SK-N-SH treated with all-trans-retinoic acid at 6 μM for 48 hours (cell line): ENCODE measurements around the gene FOXL1.

Source experiments
- ATAC-seq: fragments of 200-7000 bp; cut with Tn5 transposase; 3 replicates; pipeline ENCODE4 v1.9.1; 2020; ENCODE audit warnings: mild to moderate bottlenecking, moderate library complexity
- ARNTL ChIP-seq: fragments of 450-650 bp; formaldehyde crosslinking; IDR thresholded peaks from 2 replicates; pipeline ENCODE4 v1.5.0; 2020; ENCODE audit warnings: low read depth, mild to moderate bottlenecking, moderate library complexity, borderline replicate concordance
- BACH2 ChIP-seq: fragments of 250-450 bp; sonication (Bioruptor Pico); IDR thresholded peaks from 2 replicates; pipeline ENCODE4 v1.9.0; 2021; ENCODE audit warnings: mild to moderate bottlenecking, borderline replicate concordance
- CREB5 ChIP-seq: fragments of 250-450 bp; sonication (Bioruptor Pico); IDR thresholded peaks from 2 replicates; pipeline ENCODE4 v1.5.1; 2020; ENCODE audit warnings: low read depth, mild to moderate bottlenecking, moderate library complexity
- ESRRG ChIP-seq: fragments of 250-450 bp; sonication (Bioruptor Pico); IDR thresholded peaks from 2 replicates; pipeline ENCODE4 v1.6.1; 2021; ENCODE audit warnings: mild to moderate bottlenecking
- GLIS3 ChIP-seq: fragments of 250-450 bp; sonication (Bioruptor Pico); IDR thresholded peaks from 2 replicates; pipeline ENCODE4 v1.5.0; 2020; ENCODE audit warnings: mild to moderate bottlenecking, moderate library complexity
- ISL1 ChIP-seq: fragments of 250-450 bp; sonication (Bioruptor Pico); IDR thresholded peaks from 2 replicates; pipeline ENCODE4 v2.1.2; 2022; ENCODE audit warnings: mild to moderate bottlenecking, moderate library complexity
- OSR1 ChIP-seq: fragments of 250-450 bp; sonication (Bioruptor Pico); IDR thresholded peaks from 2 replicates; pipeline ENCODE4 v1.8.0; 2022; ENCODE audit warnings: moderate library complexity, mild to moderate bottlenecking, inconsistent platforms
- RARB ChIP-seq: fragments of 250-450 bp; sonication (Bioruptor Pico); IDR thresholded peaks from 2 replicates; pipeline ENCODE4 v1.8.0; 2021; ENCODE audit warnings: mild to moderate bottlenecking, moderate library complexity
- SNAI2 ChIP-seq: fragments of 250-450 bp; sonication (Bioruptor Pico); IDR thresholded peaks from 2 replicates; pipeline ENCODE4 v1.5.0; 2020; ENCODE audit warnings: mild to moderate bottlenecking, moderate library complexity
- TCF4 ChIP-seq: fragments of 250-450 bp; sonication (Bioruptor Pico); IDR thresholded peaks from 2 replicates; pipeline ENCODE4 v1.8.0; 2021; ENCODE audit warnings: mild to moderate bottlenecking, moderate library complexity, borderline replicate concordance
- TOX ChIP-seq: fragments of 250-450 bp; sonication (Bioruptor Pico); IDR thresholded peaks from 2 replicates; pipeline ENCODE4 v1.8.0; 2021; ENCODE audit warnings: mild to moderate bottlenecking, moderate library complexity, borderline replicate concordance
- TSHZ2 ChIP-seq: fragments of 250-450 bp; sonication (Bioruptor Pico); IDR thresholded peaks from 2 replicates; pipeline ENCODE4 v1.5.0; 2020; ENCODE audit warnings: mild to moderate bottlenecking, moderate library complexity
- ZC3H10 ChIP-seq: fragments of 250-450 bp; sonication (Bioruptor Pico); IDR thresholded peaks from 2 replicates; pipeline ENCODE4 v1.5.1; 2021; ENCODE audit warnings: mild to moderate bottlenecking, moderate library complexity
- ZFP3 ChIP-seq: fragments of 250-450 bp; sonication (Bioruptor Pico); IDR thresholded peaks from 2 replicates; pipeline ENCODE4 v1.5.0; 2020; ENCODE audit warnings: mild to moderate bottlenecking, moderate library complexity
- ZFP30 ChIP-seq: fragments of 450-650 bp; formaldehyde crosslinking; IDR thresholded peaks from 2 replicates; pipeline ENCODE4 v1.5.0; 2022; ENCODE audit warnings: mild to moderate bottlenecking, moderate library complexity
- ZNF565 ChIP-seq: fragments of 450-650 bp; formaldehyde crosslinking; conservative IDR thresholded peaks from 2 replicates; pipeline ENCODE4 v1.5.0; 2020; ENCODE audit warnings: low read depth, mild to moderate bottlenecking, moderate library complexity
- ZNF8 ChIP-seq: fragments of 450-650 bp; formaldehyde crosslinking; IDR thresholded peaks from 2 replicates; pipeline ENCODE4 v1.5.0; 2020; ENCODE audit warnings: mild to moderate bottlenecking, moderate library complexity
- TF ChIP-seq, protein P1 (sequence below): fragments of 250-450 bp; sonication (Bioruptor Pico); IDR thresholded peaks from 2 replicates; pipeline ENCODE4 v1.8.0; 2020; ENCODE audit warnings: mild to moderate bottlenecking, moderate library complexity, borderline replicate concordance
- TF ChIP-seq, protein P2 (sequence below): fragments of 250-450 bp; sonication (Bioruptor Pico); IDR thresholded peaks from 2 replicates; pipeline ENCODE4 v1.5.1; 2021; ENCODE audit warnings: mild to moderate bottlenecking, moderate library complexity

The FOXL1 gene

GRCh38 chr16:86531641-86532525, 46.5 kb upstream of the FOXL1 start:
- ATAC-seq: no peak
- TF ChIP-seq ARNTL (no peak), ZFP30 (CRISPR knock-in tag) (no peak)

GRCh38 chr16:86532526-86532815, 45.9 kb upstream of the FOXL1 start:
- no peak for ATAC-seq
- no peak for TF ChIP-seq TSHZ2 (CRISPR knock-in tag)
- TF ChIP-seq ARNTL: no peak
- TF ChIP-seq RARB (CRISPR knock-in tag): no peak
- TF ChIP-seq GLIS3 (CRISPR knock-in tag): no peak
- no peak for TF ChIP-seq SNAI2
- no peak for TF ChIP-seq TCF4
- TF ChIP-seq, protein P1, sequence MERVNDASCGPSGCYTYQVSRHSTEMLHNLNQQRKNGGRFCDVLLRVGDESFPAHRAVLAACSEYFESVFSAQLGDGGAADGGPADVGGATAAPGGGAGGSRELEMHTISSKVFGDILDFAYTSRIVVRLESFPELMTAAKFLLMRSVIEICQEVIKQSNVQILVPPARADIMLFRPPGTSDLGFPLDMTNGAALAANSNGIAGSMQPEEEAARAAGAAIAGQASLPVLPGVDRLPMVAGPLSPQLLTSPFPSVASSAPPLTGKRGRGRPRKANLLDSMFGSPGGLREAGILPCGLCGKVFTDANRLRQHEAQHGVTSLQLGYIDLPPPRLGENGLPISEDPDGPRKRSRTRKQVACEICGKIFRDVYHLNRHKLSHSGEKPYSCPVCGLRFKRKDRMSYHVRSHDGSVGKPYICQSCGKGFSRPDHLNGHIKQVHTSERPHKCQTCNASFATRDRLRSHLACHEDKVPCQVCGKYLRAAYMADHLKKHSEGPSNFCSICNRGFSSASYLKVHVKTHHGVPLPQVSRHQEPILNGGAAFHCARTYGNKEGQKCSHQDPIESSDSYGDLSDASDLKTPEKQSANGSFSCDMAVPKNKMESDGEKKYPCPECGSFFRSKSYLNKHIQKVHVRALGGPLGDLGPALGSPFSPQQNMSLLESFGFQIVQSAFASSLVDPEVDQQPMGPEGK (CRISPR knock-in tag): no peak
- TF ChIP-seq ZNF8 (CRISPR knock-in tag): no peak
- no peak for TF ChIP-seq ZFP3 (CRISPR knock-in tag)
- TF ChIP-seq TOX (CRISPR knock-in tag): no peak
- TF ChIP-seq CREB5: no peak
- no peak for TF ChIP-seq OSR1 (CRISPR knock-in tag)
- TF ChIP-seq ZC3H10 (CRISPR knock-in tag): no peak
- TF ChIP-seq ZFP30 (CRISPR knock-in tag): no peak

DNA sequence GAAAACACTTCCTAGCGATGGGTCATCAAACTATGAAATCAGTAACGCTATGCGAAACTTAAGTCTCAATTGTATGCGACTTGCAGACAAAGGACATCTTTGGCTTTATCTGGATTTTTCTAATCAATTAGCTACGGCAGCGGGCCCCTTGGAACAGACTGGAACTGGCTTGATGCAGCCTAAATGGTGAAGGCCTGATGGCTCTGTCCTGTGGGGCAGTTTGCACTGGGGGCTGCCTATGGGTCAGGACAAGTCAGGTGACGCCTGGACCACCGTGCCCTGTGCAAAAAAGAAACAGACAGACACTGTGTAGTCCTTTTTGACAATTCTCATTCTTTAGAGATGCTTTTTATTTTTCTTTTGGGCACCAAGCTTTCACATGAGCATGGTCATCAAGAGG, 45.3 kb upstream of the FOXL1 start:
- ATAC-seq: no peak
- TF ChIP-seq BACH2 (CRISPR knock-in tag): no peak
- no peak for TF ChIP-seq ARNTL
- TF ChIP-seq ESRRG (CRISPR knock-in tag): no peak
- no peak for TF ChIP-seq TCF4
- no peak for TF ChIP-seq ZNF565 (CRISPR knock-in tag)
- TF ChIP-seq, protein P2, sequence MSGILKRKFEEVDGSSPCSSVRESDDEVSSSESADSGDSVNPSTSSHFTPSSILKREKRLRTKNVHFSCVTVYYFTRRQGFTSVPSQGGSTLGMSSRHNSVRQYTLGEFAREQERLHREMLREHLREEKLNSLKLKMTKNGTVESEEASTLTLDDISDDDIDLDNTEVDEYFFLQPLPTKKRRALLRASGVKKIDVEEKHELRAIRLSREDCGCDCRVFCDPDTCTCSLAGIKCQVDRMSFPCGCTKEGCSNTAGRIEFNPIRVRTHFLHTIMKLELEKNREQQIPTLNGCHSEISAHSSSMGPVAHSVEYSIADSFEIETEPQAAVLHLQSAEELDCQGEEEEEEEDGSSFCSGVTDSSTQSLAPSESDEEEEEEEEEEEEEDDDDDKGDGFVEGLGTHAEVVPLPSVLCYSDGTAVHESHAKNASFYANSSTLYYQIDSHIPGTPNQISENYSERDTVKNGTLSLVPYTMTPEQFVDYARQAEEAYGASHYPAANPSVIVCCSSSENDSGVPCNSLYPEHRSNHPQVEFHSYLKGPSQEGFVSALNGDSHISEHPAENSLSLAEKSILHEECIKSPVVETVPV: no peak
- no peak for TF ChIP-seq ISL1 (CRISPR knock-in tag)
- no peak for TF ChIP-seq SNAI2
- TF ChIP-seq RARB (CRISPR knock-in tag): no peak
- no peak for TF ChIP-seq TSHZ2 (CRISPR knock-in tag)
- no peak for TF ChIP-seq ZC3H10 (CRISPR knock-in tag)
- TF ChIP-seq TOX (CRISPR knock-in tag): no peak
- TF ChIP-seq, protein P1 (CRISPR knock-in tag): no peak
- no peak for TF ChIP-seq ZNF8 (CRISPR knock-in tag)
- no peak for TF ChIP-seq OSR1 (CRISPR knock-in tag)
- no peak for TF ChIP-seq CREB5
